SK-N-MC (cell line): Measurements from ENCODE around the gene ASGR2.
A peak's percentile ranks its signal among the peaks of the same experiment; 100 is the strongest.

Experiments
- DNase-seq: peaks from one replicate; pipeline ENCODE4 v3.0.0-alpha.2; 2011; ENCODE audit warnings: low read depth, low spot score
- H3K27ac ChIP-seq: fragments of 200-600 bp; sonication (generic); 2 replicates; pipeline ENCODE4 v1.5.1; 2016; ENCODE audit warnings: mixed run types
- H3K36me3 ChIP-seq: fragments of 200-600 bp; sonication (generic); 2 replicates; pipeline ENCODE4 v1.6.1; 2017; ENCODE audit warnings: antibody characterized with exemption, low read length, mixed read lengths; ENCODE audit not compliant: insufficient read depth
- H3K4me3 ChIP-seq: fragments of 200-600 bp; sonication (generic); 2 replicates; pipeline ENCODE4 v1.5.1; 2016
- H3K9ac ChIP-seq: fragments of 200-600 bp; sonication (generic); 2 replicates; pipeline ENCODE4 v1.8.0; 2017; ENCODE audit warnings: mixed run types, mixed read lengths; ENCODE audit not compliant: insufficient read length
- H3K9me3 ChIP-seq: fragments of 200-600 bp; sonication (generic); 2 replicates; pipeline ENCODE4 v1.6.1; 2017; ENCODE audit warnings: low read depth, mild to moderate bottlenecking, antibody characterized with exemption, low read length, moderate library complexity, mixed read lengths
- EZH2 ChIP-seq: fragments of 200-600 bp; sonication (generic); IDR thresholded peaks from one replicate; pipeline ENCODE4 v1.6.1; 2017; ENCODE audit warnings: antibody characterized with exemption
- FOXP2 ChIP-seq: optimal IDR thresholded peaks from 2 replicates; pipeline ENCODE3; 2011; ENCODE audit warnings: mild to moderate bottlenecking, moderate library complexity; ENCODE audit not compliant: insufficient read depth; ENCODE audit errors: extremely low read length, control extremely low read depth
- POLR2AphosphoS5 ChIP-seq: IDR thresholded peaks from 2 replicates; pipeline ENCODE4 v1.6.1; 2012; ENCODE audit warnings: mild to moderate bottlenecking, low read depth, low read length, borderline replicate concordance

The ASGR2 gene

DNA sequence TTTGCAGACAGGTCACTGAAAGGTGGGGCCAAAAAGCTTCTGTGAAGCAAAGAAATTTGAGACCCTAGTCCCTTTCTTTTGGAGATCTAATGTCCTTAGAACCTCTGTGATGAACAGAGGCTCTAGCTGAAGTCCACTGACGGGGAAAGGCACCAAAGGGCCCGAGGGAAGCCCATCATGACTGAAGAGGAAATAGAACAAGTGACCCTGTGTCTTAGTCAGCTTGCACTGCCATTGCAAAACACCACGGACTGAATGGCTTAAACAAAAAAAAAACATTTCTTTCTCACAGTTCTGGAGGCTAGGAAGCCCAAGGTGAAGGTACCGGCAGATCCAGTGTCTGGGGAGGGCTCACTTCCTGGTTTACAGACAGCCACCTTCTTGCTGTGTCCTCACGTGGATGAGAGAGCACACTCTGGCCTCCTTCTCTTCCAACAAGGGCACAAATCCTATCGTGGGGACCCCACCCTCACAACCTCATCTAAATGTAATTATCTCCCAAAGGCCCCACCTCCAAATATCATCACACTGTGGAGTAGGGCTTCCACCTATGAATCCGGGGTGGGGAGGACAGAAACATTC, 24.3 kb upstream of the ASGR2 start:
- TF ChIP-seq EZH2 (no peak), FOXP2 (no peak), POLR2AphosphoS5 (no peak)
- no peak overlapping the region for H3K27ac ChIP-seq
- H3K9me3 ChIP-seq, result no peaks in the 10 kb centered on the region
- no peak for DNase-seq
- no peaks in the 10 kb centered on the region for H3K36me3 ChIP-seq
- H3K9ac ChIP-seq, result no peak overlapping the region
- H3K4me3 ChIP-seq, result no peak overlapping the region

DNA sequence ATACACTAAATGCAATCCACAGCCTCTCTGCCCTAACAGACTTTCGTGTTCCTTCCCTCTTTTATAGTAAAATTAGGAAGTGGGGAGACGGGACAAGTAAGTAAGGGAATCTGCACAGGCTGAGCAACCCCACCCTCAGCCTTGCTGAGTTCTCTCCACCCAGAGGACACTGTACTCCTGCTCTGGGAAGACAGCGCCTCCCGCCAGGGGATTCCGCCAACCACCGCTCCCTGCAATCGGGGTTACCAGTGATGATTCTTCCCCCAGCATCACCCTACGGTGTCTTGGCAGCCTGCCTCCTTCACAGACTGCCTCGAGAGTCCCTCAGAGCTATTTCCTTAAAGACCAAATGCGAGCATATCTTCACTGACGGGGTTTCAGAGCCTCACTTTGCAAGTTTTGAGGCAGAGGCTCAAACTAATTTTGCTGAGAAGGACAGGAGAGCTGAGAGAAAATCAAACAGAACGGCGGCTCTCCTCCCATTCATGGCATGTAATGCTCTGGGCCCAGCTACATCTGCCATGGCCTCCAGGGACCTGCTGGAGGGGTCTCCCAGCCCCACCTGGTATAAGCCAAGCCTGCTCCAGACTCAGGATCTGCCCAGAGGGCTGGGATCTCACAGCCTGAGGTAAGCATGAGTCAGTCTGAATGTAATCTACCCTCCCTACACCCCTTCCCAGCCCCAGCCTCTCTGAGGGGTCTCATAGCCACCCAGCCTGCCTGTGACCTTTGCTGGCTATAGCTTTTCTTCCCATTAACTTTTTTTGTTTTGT, 22.7 kb upstream of the ASGR2 start:
- H3K27ac ChIP-seq, result no peak overlapping the region
- DNase-seq, result no peak
- no peaks in the 10 kb centered on the region for H3K36me3 ChIP-seq
- no peaks in the 10 kb centered on the region for H3K9me3 ChIP-seq
- no peak overlapping the region for H3K9ac ChIP-seq
- TF ChIP-seq FOXP2 (no peak), EZH2 (no peak), POLR2AphosphoS5 (no peak)
- no peak overlapping the region for H3K4me3 ChIP-seq

DNA sequence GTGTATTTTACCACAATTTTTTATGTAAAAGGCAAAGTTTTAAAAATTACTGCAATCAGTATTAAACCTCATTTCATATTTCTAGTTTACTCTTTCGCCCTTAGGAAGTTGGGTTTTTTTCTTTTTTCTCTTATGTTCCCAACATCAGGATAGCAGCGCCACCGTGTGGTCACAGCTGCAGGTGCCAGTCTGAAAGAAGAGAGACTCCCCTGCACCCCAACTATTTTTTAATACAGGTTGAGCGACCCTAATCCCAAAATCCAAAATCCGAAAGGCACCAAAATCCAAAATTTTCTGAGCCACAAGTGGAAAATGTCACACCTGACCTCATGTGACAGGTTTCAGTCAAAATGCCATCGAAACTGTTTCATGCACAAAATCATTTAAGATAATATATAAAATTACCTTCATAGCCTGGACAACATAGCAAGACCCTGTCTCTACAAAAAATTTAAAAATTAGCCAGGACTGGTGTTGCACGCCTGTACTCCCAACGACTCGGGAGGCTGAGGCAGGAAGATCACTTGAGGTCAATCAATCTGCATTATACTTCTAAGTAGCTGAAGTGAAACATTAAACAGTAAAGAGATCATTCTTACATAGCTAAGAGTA, 21.8 kb upstream of the ASGR2 start:
- Histone ChIP-seq H3K9ac (no peak overlapping the region), H3K4me3 (peak overlapping the region; percentile 68), H3K9me3 (no peaks in the 10 kb centered on the region), H3K27ac (no peak overlapping the region), H3K36me3 (no peaks in the 10 kb centered on the region)
- DNase-seq, result peak; percentile 6
- TF ChIP-seq POLR2AphosphoS5 (no peak), FOXP2 (no peak), EZH2 (no peak)

DNA sequence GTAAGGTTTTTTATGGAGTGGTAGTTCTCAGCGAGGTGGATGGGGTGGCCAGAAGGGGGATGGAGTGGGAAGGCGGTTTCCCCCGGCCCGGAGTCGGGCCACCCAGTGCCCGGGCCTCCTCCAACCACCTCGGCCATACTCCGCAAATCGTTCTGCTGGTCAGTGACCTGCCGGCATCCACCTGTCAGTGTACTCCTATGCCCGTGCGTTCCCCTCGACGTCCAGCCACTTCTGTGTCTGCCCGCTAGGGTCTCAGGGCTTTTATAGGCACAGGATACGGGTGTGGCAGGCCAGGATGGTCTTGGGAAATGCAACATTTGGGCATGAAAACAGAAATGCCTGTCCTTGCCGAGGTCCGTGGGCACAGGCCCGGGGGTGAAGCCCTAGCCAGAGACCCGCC, 19.3 kb upstream of the ASGR2 start:
- H3K9me3 ChIP-seq, result no peaks in the 10 kb centered on the region
- H3K36me3 ChIP-seq, result no peaks in the 10 kb centered on the region
- no peak overlapping the region for H3K4me3 ChIP-seq
- TF ChIP-seq EZH2 (no peak), POLR2AphosphoS5 (no peak), FOXP2 (no peak)
- DNase-seq, result no peak
- H3K27ac ChIP-seq, result no peak overlapping the region
- no peak overlapping the region for H3K9ac ChIP-seq

- DNase-seq, result no peak
- no peaks in the 10 kb centered on the region for H3K36me3 ChIP-seq
- TF ChIP-seq POLR2AphosphoS5, result no peak
- TF ChIP-seq EZH2, result no peak
- no peak for TF ChIP-seq FOXP2
- no peaks in the 10 kb centered on the region for H3K9me3 ChIP-seq
- H3K4me3 ChIP-seq, result no peak overlapping the region
- no peak overlapping the region for H3K27ac ChIP-seq
- no peak overlapping the region for H3K9ac ChIP-seq
These were observed 18.8 kb upstream of the ASGR2 start for GRCh38 chr17:7133424-7133823.

DNA sequence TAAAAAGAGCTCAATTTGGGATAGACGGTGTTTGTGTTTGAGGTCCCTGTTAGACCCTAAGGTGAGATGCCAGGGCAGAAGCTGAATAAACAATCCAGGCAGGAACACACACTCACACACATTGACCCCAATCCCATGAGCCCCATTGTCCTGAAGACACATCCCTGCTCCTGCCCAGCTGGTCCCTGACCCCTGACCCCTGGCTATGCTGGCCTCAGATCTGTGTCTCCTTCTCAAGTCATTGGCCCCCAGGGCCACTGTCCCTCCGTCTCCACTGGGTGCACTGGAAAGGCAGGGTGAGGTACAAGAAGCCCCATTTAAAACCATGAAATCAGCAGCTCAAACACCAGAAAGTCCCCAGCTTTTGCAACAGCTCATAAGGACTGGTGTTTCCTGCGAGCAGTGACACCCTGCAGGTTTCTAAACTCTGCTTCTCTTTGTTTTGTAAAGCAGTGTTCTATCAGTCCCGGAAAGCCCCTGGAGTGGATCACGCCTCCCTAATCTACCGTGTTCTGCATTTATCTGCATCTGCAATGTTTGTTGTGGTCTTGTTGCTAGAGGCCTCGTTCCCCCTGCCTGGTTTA, 18.0 kb upstream of the ASGR2 start:
- Histone ChIP-seq H3K36me3 (no peaks in the 10 kb centered on the region), H3K9ac (no peak overlapping the region), H3K9me3 (no peaks in the 10 kb centered on the region), H3K27ac (peak overlapping the region; percentile 85), H3K4me3 (peak overlapping the region; percentile 36; the same call in 1 of the 2 replicates)
- peak; percentile 48 for DNase-seq
- TF ChIP-seq EZH2, result no peak
- no peak for TF ChIP-seq POLR2AphosphoS5
- no peak for TF ChIP-seq FOXP2

DNA sequence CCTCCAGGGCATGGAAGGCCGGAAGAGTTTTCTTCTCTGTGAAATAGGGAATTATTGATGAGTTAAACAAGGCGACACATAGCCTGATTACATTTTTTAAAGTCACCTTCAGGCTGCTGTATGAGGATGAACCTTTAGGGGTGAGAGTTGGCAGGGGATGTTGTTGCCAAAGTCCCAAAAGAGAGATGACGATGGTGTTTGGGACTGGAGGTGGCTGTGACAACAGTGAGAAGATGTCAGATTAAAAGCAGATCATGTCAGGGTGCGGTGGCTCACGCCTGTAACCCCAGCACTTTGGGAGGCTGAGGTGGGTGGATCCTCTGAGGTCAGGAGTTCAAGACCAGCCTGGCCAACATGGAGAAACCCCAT, 16.8 kb upstream of the ASGR2 start:
- H3K9me3 ChIP-seq, result no peaks in the 10 kb centered on the region
- H3K9ac ChIP-seq, result no peak overlapping the region
- H3K36me3 ChIP-seq, result no peaks in the 10 kb centered on the region
- no peak overlapping the region for H3K4me3 ChIP-seq
- no peak for DNase-seq
- TF ChIP-seq EZH2, result no peak
- TF ChIP-seq POLR2AphosphoS5, result no peak
- TF ChIP-seq FOXP2, result no peak
- H3K27ac ChIP-seq, result no peak overlapping the region
